Measurements from ENCODE around the gene CDON.

The CDON gene

GRCh38 chr11:126083829-126084607 lies 21.4 kb upstream of the CDON start:
- no peaks in the 10 kb centered on the region for H3K36me3 ChIP-seq (ENCODE audit: control insufficient read depth, insufficient read depth, low read length)
- H3K4me1 ChIP-seq (ENCODE audit: control insufficient read depth, insufficient read depth, low read length, poor library complexity, severe bottlenecking) = peaks cover 18% of the 10 kb centered on the region
- H3K27ac ChIP-seq (ENCODE audit: low read depth, low read length, severe bottlenecking) = no peak overlapping the region
- H3K9me3 ChIP-seq (ENCODE audit: control insufficient read depth, low read length) = no peaks in the 10 kb centered on the region
- WGBS, 2 experiments (ENCODE audit: insufficient coverage in 2 of 2) = 75 to 77% methylated on average over 8 of the region's 12 CpGs
- no peak overlapping the region for H3K4me3 ChIP-seq (ENCODE audit: extremely low read depth, insufficient read depth, low read length, poor library complexity, severe bottlenecking)

- Histone ChIP-seq H3K9me3 (ENCODE audit: control insufficient read depth, low read length) (no peaks in the 10 kb centered on the region), H3K27ac (ENCODE audit: low read depth, low read length, severe bottlenecking) (no peak overlapping the region), H3K4me3 (ENCODE audit: extremely low read depth, insufficient read depth, low read length, poor library complexity, severe bottlenecking) (no peak overlapping the region), H3K4me1 (ENCODE audit: control insufficient read depth, insufficient read depth, low read length, poor library complexity, severe bottlenecking) (peaks cover 18% of the 10 kb centered on the region), H3K36me3 (ENCODE audit: control insufficient read depth, insufficient read depth, low read length) (no peaks in the 10 kb centered on the region)
- 45 to 63% methylated on average over 4 to 9 of the region's 17 CpGs for WGBS, 2 experiments (ENCODE audit: insufficient coverage in 2 of 2)
These were observed 19.8 kb upstream of the CDON start for GRCh38 chr11:126082251-126083109.

DNA sequence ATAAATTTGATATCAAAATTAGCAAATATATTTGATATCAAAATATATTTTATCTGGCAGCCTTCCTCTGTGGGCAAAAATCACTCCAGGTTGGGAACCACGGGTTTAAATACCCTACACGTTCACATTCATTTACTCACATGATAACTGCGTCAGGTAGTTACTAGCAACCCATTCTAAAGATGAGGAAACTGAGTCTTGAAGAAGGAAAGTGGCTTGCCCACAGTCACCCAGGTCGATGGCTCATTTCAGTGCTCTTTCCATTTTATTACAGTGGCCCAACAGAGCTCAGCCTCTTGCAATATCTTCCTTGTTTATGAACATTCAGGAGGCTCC lies 19.2 kb upstream of the CDON start:
- 63 to 80% methylated on average over 1 to 3 of the region's 4 CpGs for WGBS, 2 experiments (ENCODE audit: insufficient coverage in 2 of 2)
- Histone ChIP-seq H3K36me3 (ENCODE audit: control insufficient read depth, insufficient read depth, low read length) (no peaks in the 10 kb centered on the region), H3K4me1 (ENCODE audit: control insufficient read depth, insufficient read depth, low read length, poor library complexity, severe bottlenecking) (peaks cover 18% of the 10 kb centered on the region), H3K27ac (ENCODE audit: low read depth, low read length, severe bottlenecking) (no peak overlapping the region), H3K4me3 (ENCODE audit: extremely low read depth, insufficient read depth, low read length, poor library complexity, severe bottlenecking) (no peak overlapping the region), H3K9me3 (ENCODE audit: control insufficient read depth, low read length) (no peaks in the 10 kb centered on the region)

DNA sequence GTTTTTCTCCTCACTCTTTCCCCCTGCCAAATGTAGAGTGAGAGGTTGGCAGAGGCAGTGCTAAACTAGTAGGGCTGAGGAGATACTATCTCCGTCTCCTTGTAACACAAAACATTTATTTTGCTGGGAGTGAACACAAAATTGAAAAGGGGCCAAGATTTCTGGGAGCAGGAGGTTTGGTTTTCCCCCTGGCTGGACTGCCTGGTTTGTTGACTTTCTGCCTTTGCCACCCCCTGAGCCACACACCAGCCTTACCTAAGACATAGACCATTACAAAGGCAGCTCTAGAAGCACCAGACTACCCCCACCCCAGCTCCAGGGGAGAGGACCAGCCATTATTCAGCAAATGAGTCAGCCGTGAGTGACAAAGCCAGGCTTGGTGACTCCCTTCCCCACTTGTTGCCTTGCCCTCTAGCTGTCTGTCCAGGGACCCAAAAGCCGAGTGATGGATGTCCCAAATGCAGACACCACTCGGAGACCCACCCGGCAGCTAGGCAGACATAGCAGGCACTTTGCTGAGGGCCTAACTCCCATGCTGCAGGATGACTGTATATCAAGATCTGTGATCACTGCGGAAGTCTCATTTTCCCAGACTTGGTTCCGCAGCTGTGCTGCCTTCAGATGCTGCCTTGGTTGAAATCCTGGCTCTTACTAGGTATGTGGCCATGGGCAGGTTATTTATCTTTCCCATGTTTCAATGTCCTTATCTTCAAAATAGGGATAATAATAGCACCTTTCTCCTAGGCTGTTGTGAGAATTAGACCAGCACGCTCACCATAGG lies 17.7 kb upstream of the CDON start:
- H3K36me3 ChIP-seq (ENCODE audit: control insufficient read depth, insufficient read depth, low read length) = no peaks in the 10 kb centered on the region
- H3K9me3 ChIP-seq (ENCODE audit: control insufficient read depth, low read length) = no peaks in the 10 kb centered on the region
- 55 to 56% methylated on average over 6 of the region's 8 CpGs for WGBS, 2 experiments (ENCODE audit: insufficient coverage in 2 of 2)
- no peak overlapping the region for H3K4me3 ChIP-seq (ENCODE audit: extremely low read depth, insufficient read depth, low read length, poor library complexity, severe bottlenecking)
- peak overlapping the region; percentile 86 for H3K27ac ChIP-seq (ENCODE audit: low read depth, low read length, severe bottlenecking)
- peaks cover 18% of the 10 kb centered on the region for H3K4me1 ChIP-seq (ENCODE audit: control insufficient read depth, insufficient read depth, low read length, poor library complexity, severe bottlenecking)

- WGBS, 2 experiments (ENCODE audit: insufficient coverage in 2 of 2) = 28 to 41% methylated on average over 4 to 5 of the region's 6 CpGs
- Histone ChIP-seq H3K4me1 (ENCODE audit: control insufficient read depth, insufficient read depth, low read length, poor library complexity, severe bottlenecking) (peaks cover 18% of the 10 kb centered on the region), H3K36me3 (ENCODE audit: control insufficient read depth, insufficient read depth, low read length) (no peaks in the 10 kb centered on the region), H3K9me3 (ENCODE audit: control insufficient read depth, low read length) (no peaks in the 10 kb centered on the region), H3K27ac (ENCODE audit: low read depth, low read length, severe bottlenecking) (peak overlapping the region; percentile 86), H3K4me3 (ENCODE audit: extremely low read depth, insufficient read depth, low read length, poor library complexity, severe bottlenecking) (no peak overlapping the region)
These were observed 17.0 kb upstream of the CDON start for GRCh38 chr11:126079621-126080124.

DNA sequence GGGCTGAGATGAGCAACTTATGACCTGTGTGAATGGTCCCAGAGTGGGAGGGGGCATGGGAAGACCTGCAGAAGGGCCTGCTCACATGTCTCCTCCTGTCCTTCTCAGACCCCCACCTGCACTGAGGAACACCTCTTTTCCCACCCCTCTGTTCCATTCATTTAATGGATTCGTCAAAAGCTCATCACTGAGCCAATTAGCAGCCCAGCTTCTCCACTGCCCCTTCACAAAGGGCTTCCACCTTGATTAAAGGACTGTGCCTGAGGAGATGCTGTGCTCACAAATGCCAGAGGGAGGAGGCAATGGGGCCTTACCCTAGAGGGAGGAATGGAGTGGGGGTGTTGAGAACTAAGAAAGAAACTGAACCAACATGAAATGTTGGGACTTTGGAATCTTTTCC lies 14.0 kb upstream of the CDON start:
- Histone ChIP-seq H3K36me3 (ENCODE audit: control insufficient read depth, insufficient read depth, low read length) (no peaks in the 10 kb centered on the region), H3K9me3 (ENCODE audit: control insufficient read depth, low read length) (no peaks in the 10 kb centered on the region), H3K4me1 (ENCODE audit: control insufficient read depth, insufficient read depth, low read length, poor library complexity, severe bottlenecking) (peaks cover 26% of the 10 kb centered on the region), H3K27ac (ENCODE audit: low read depth, low read length, severe bottlenecking) (no peak overlapping the region), H3K4me3 (ENCODE audit: extremely low read depth, insufficient read depth, low read length, poor library complexity, severe bottlenecking) (no peak overlapping the region)
- WGBS, 2 experiments (ENCODE audit: insufficient coverage in 2 of 2) = 60% methylated on average over 1 of the region's 1 CpG; no CpG with 5 or more reads in 1 of the 2 experiments

DNA sequence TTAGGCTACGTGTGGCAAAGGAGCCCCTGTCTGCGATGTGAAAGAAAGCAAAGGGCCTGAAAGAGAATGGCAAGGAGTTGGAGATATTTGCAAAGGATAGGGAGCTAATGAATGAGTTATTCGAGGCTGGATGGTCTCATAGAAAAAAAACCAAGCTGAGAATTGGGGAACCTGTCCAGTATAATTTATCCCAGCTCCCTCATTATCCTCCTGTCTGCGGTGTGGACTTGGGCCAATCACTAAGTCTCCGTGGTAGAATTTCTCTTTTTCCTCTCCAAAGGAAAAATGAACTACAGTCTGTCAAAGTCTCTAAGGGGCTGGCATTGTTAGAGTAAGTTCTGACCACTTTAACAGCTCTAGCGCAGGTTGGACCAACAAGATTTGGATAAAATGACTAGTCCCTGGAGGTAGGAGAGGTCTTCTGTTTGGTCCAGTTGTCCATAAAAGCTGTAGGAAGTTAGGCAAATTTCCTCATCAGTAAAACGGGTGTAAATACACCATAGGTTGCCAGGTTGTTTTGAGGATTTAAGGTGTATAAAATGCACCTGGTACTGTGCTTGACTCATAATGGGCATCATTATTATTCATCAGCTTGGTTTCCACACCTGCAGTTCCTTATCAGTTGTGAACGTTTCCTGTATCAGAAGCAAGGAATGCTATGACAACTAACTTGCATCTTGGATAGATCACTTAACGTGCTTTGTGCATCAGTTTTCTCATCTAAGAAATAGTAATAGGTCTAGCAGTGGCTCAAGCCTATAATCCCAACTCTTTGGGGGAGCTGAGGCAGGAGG lies 10.3 kb upstream of the CDON start:
- 76 to 83% methylated on average over 5 to 6 of the region's 9 CpGs for WGBS, 2 experiments (ENCODE audit: insufficient coverage in 2 of 2)
- Histone ChIP-seq H3K36me3 (ENCODE audit: control insufficient read depth, insufficient read depth, low read length) (no peaks in the 10 kb centered on the region), H3K4me3 (ENCODE audit: extremely low read depth, insufficient read depth, low read length, poor library complexity, severe bottlenecking) (no peak overlapping the region), H3K27ac (ENCODE audit: low read depth, low read length, severe bottlenecking) (no peak overlapping the region), H3K4me1 (ENCODE audit: control insufficient read depth, insufficient read depth, low read length, poor library complexity, severe bottlenecking) (peaks cover 8% of the 10 kb centered on the region), H3K9me3 (ENCODE audit: control insufficient read depth, low read length) (no peaks in the 10 kb centered on the region)

GRCh38 chr11:126072141-126072741 lies 9.6 kb upstream of the CDON start:
- H3K4me3 ChIP-seq (ENCODE audit: extremely low read depth, insufficient read depth, low read length, poor library complexity, severe bottlenecking) = no peak overlapping the region
- no peak overlapping the region for H3K27ac ChIP-seq (ENCODE audit: low read depth, low read length, severe bottlenecking)
- 70% methylated on average over 2 of the region's 5 CpGs; no CpG with 5 or more reads in 1 of the 2 experiments for WGBS, 2 experiments (ENCODE audit: insufficient coverage in 2 of 2)
- no peaks in the 10 kb centered on the region for H3K9me3 ChIP-seq (ENCODE audit: control insufficient read depth, low read length)
- H3K4me1 ChIP-seq (ENCODE audit: control insufficient read depth, insufficient read depth, low read length, poor library complexity, severe bottlenecking) = peaks cover 8% of the 10 kb centered on the region
- no peaks in the 10 kb centered on the region for H3K36me3 ChIP-seq (ENCODE audit: control insufficient read depth, insufficient read depth, low read length)

GRCh38 chr11:126063507-126063852 lies 814 bp upstream of the CDON start:
- Histone ChIP-seq H3K4me1 (ENCODE audit: control insufficient read depth, insufficient read depth, low read length, poor library complexity, severe bottlenecking) (no peaks in the 10 kb centered on the region), H3K36me3 (ENCODE audit: control insufficient read depth, insufficient read depth, low read length) (no peaks in the 10 kb centered on the region), H3K4me3 (ENCODE audit: extremely low read depth, insufficient read depth, low read length, poor library complexity, severe bottlenecking) (peak overlapping the region; percentile 66), H3K27ac (ENCODE audit: low read depth, low read length, severe bottlenecking) (no peak overlapping the region), H3K9me3 (ENCODE audit: control insufficient read depth, low read length) (no peaks in the 10 kb centered on the region)
- WGBS, 2 experiments (ENCODE audit: insufficient coverage in 2 of 2) = 0 to 33% methylated on average over 2 to 6 of the region's 10 CpGs

All from mesodermal cell (in vitro differentiated cells).